ENCODE measurements around the gene KCNJ15. TPM values are rescaled to one million over a fixed set of nuclear protein-coding genes. Genes with fewer than 3 reads are reported as not detected.
A peak's percentile ranks its signal among the peaks of the same experiment; 100 is the strongest.

KCNJ15 gene
- total and polyA plus RNA-seq, 2 of the 4 experiments (the other 2 are of a cell fraction) = under 0.01 to 0.07 TPM

GRCh38 chr21:38295997-38296764 is 39.4 kb downstream of the KCNJ15 start:
- Histone ChIP-seq H3K9me3 (ENCODE audit: control insufficient read depth, insufficient read depth, low read length) (no peaks in the 10 kb centered on the region), H3K4me3 (ENCODE audit: insufficient read depth, low read depth, low read length) (no peak overlapping the region), H3K4me2 (ENCODE audit: low read depth, low read length) (0 out of 2 replicates have a peak overlapping the region, but pooled peaks have one; percentile 5), H4K8ac (ENCODE audit: low read depth in 2 of 2, low read length in 2 of 2) (peak overlapping the region; percentile 72 to 80; a peak in 2 of 4 replicates), H3K36me3 (ENCODE audit: control insufficient read depth, insufficient read depth, low read length) (no peaks in the 10 kb centered on the region), H2BK20ac (ENCODE audit: low read depth, low read length) (peak overlapping the region; percentile 88), H4K5ac (ENCODE audit: low read depth, low read length) (peak overlapping the region; percentile 62), H4K91ac (ENCODE audit: insufficient read depth, low read depth, low read length) (peak overlapping the region; percentile 85), H3K18ac (ENCODE audit: low read depth, low read length) (peak overlapping the region; percentile 69), H2AK9ac (replicated peaks; ENCODE audit: low read depth, low read length, poor library complexity) (no peak overlapping the region), H3K9me1 (ENCODE audit: insufficient read depth, low read length) (peaks cover 23% of the 10 kb centered on the region), H3K27ac (ENCODE audit: insufficient read depth, low read length) (peak overlapping the region; percentile 70), H2BK5ac (ENCODE audit: low read depth, low read length, poor library complexity, severe bottlenecking) (peak overlapping the region; percentile 58), H3K4ac (ENCODE audit: low read depth, low read length) (peak overlapping the region; percentile 90), H4K20me1 (ENCODE audit: insufficient read depth, low read length) (no peaks in the 10 kb centered on the region), H3K4me1 (ENCODE audit: control insufficient read depth, insufficient read depth, low read length) (peaks cover 22% of the 10 kb centered on the region), H3K9ac (ENCODE audit: low read depth, low read length) (no peak overlapping the region), H3K14ac (replicated peaks; ENCODE audit: low read depth, low read length) (peak overlapping the region; percentile 87), H2AFZ (replicated peaks; ENCODE audit: low read length, poor library complexity) (peak overlapping the region; percentile 80), H3K79me1 (ENCODE audit: low read depth in 1 of 2, low read length in 2 of 2) (no peaks in the 10 kb centered on the region), H3K56ac (ENCODE audit: extremely low read depth, insufficient read depth, low read length) (peak overlapping the region; percentile 55; the same call in 1 of the 2 replicates), H2BK120ac (ENCODE audit: low read depth, low read length) (peak overlapping the region; percentile 94), H2AK5ac (ENCODE audit: low read depth, low read length) (peak overlapping the region; percentile 98), H3K27me3 (ENCODE audit: control insufficient read depth, insufficient read depth, low read length) (no peaks in the 10 kb centered on the region), H2BK15ac (ENCODE audit: low read depth, low read length) (peak overlapping the region; percentile 93), H3K23ac (ENCODE audit: low read depth, low read length) (peak overlapping the region; percentile 55)
- no peak for TF ChIP-seq BHLHE40 (IDR thresholded peaks at IDR 0.05; ENCODE audit: low read depth, low read length)
- no TSS peak for BruUV-seq (replicated peaks)
- no peak for ATAC-seq (ENCODE audit: low read depth)
- intact Hi-C loops (cut with micrococcal nuclease) (loop anchor here (5.0 kb wide), 1 partner anchor 721 kb away; no protein-coding TSS in a partner anchor), dilution Hi-C loops (cut with HindIII; ENCODE audit: low sequenced_read_pairs, unreplicated experiment) (no loop called here), in situ Hi-C loops (cut with MboI; ENCODE audit: low sequenced_read_pairs) (no loop called here)
- ChIA-PET POLR2A (ENCODE audit: unreplicated experiment) (no interaction called here), CTCF (interaction anchor here (0.6 to 1.1 kb wide), 3 partner anchors 15 to 126 kb away, joined by 3 to 5 read pairs (median 3); no protein-coding TSS in a partner anchor)
- peak; percentile 31 for DNase-seq
- 86% methylated on average over 1 of the region's 8 CpGs; no CpG with 5 or more reads in 1 of the 2 experiments for WGBS, 2 experiments (ENCODE audit: extremely low coverage in 2 of 2, insufficient read length in 1 of 2)

All from IMR-90 (cell line).